GM20000 (cell line): ENCODE data around the gene TEX26.

Experiments
- DNase-seq: peaks from one replicate; pipeline ENCODE4 v3.0.0; 2012; ENCODE audit warnings: low spot score
- CTCF ChIP-seq: IDR thresholded peaks from 2 replicates; pipeline ENCODE4 v1.5.1; 2012; ENCODE audit warnings: mild to moderate bottlenecking, control low read depth; ENCODE audit errors: extremely low read depth, missing control alignments

The TEX26 gene

GRCh38 chr13:31005066-31005465 is 72.6 kb downstream of the TEX26 start:
- no peak for DNase-seq
- no peak for TF ChIP-seq CTCF

GRCh38 chr13:31007417-31007816 is 75.0 kb downstream of the TEX26 start:
- no peak for DNase-seq
- TF ChIP-seq CTCF = no peak

- no peak for DNase-seq
- no peak for TF ChIP-seq CTCF
Measured at GRCh38 chr13:31008400-31009115, 76.1 kb downstream of the TEX26 start.

GRCh38 chr13:31009166-31009565 is 76.7 kb downstream of the TEX26 start:
- TF ChIP-seq CTCF = no peak
- DNase-seq = no peak

- no peak for DNase-seq
- no peak for TF ChIP-seq CTCF
Measured at GRCh38 chr13:31010296-31010695, 77.8 kb downstream of the TEX26 start.

- DNase-seq = no peak
Measured at GRCh38 chr13:31011193-31011860, 78.9 kb downstream of the TEX26 start.

More at GRCh38 chr13:31011193-31011860, 78.9 kb downstream of the TEX26 start:
- no peak for TF ChIP-seq CTCF
